Gastroesophageal sphincter (tissue), 3 donors: Measurements from ENCODE around the gene C10orf62.

Source experiments
- CTCF ChIP-seq, 4 experiments: fragments of 200-600 bp in 2 of 4; fragments of 450-650 bp in 2 of 4; sonication (generic) in 1 of 4; IDR thresholded peaks; one replicate each; pipeline ENCODE4 v1.5.1; 2017 to 2019; ENCODE audit warnings: antibody characterized with exemption in 4 of 4, mild to moderate bottlenecking in 2 of 4, moderate library complexity in 2 of 4
- EP300 ChIP-seq: sonication (generic); formaldehyde crosslinking; IDR thresholded peaks from one replicate; pipeline ENCODE4 v1.6.1; 2017; ENCODE audit warnings: antibody characterized with exemption, mild to moderate bottlenecking

GRCh38 chr10:97575127-97575668, 14.3 kb upstream of the C10orf62 start:
- TF ChIP-seq CTCF (IDR thresholded peaks at IDR 0.05): no peak
- no peak for TF ChIP-seq EP300
